ENCODE measurements around the gene REG1A.

- TF ChIP-seq CTCF (IDR thresholded peaks at IDR 0.05), result no peak
- TF ChIP-seq POLR2AphosphoS5 (IDR thresholded peaks at IDR 0.05; ENCODE audit: low read depth, low read length), result no peak
Measured at GRCh38 chr2:79124907-79125720, 4.8 kb downstream of the REG1A start.

Data from Panc1 (cell line).